Muscle layer of duodenum (tissue), 2 donors: ENCODE measurements around the gene TSPEAR.

Experiments used
- H3K27ac ChIP-seq: one replicate; pipeline ENCODE4 v1.7.0; 2013; ENCODE audit warnings: mild to moderate bottlenecking, low read length
- H3K27me3 ChIP-seq: one replicate; pipeline ENCODE4 v1.7.0; 2013; ENCODE audit warnings: low read depth, mild to moderate bottlenecking, control low read depth, low read length
- H3K36me3 ChIP-seq, 2 donors: one replicate each; pipeline ENCODE4 v1.7.0; 2013; ENCODE audit warnings: low read length in 2 of 2, control low read depth in 1 of 2, mild to moderate bottlenecking in 1 of 2; ENCODE audit not compliant: insufficient read depth in 2 of 2, control insufficient read depth in 1 of 2
- H3K4me1 ChIP-seq, 2 donors: one replicate each; pipeline ENCODE4 v1.7.0; 2013; ENCODE audit warnings: low read length in 2 of 2, mild to moderate bottlenecking in 2 of 2, control low read depth in 1 of 2, moderate library complexity in 1 of 2; ENCODE audit not compliant: insufficient read depth in 2 of 2, control insufficient read depth in 1 of 2
- H3K4me3 ChIP-seq, 2 donors: one replicate each; pipeline ENCODE4 v1.7.0; 2013; ENCODE audit warnings: low read length in 2 of 2, low read depth in 1 of 2, mild to moderate bottlenecking in 1 of 2
- H3K9me3 ChIP-seq, 2 donors: one replicate each; pipeline ENCODE4 v1.7.0; 2013; ENCODE audit warnings: low read length in 2 of 2, control low read depth in 1 of 2, mild to moderate bottlenecking in 1 of 2; ENCODE audit not compliant: control insufficient read depth in 1 of 2
- donor health status: healthy.

Gene TSPEAR

GRCh38 chr21:44522753-44523204 lies 188.6 kb downstream of the TSPEAR start:
- Histone ChIP-seq H3K4me3 (no peak overlapping the region), H3K9me3 (no peaks in the 10 kb centered on the region)

GRCh38 chr21:44521928-44522752 lies 189.2 kb downstream of the TSPEAR start:
- H3K27ac ChIP-seq = no peak overlapping the region
- H3K4me3 ChIP-seq = no peak overlapping the region
- no peaks in the 10 kb centered on the region for H3K4me1 ChIP-seq
- no peaks in the 10 kb centered on the region for H3K36me3 ChIP-seq
- no peaks in the 10 kb centered on the region for H3K9me3 ChIP-seq
- H3K27me3 ChIP-seq = no peaks in the 10 kb centered on the region

More at GRCh38 chr21:44522753-44523204, 188.6 kb downstream of the TSPEAR start:
- Histone ChIP-seq H3K27me3 (no peaks in the 10 kb centered on the region), H3K27ac (no peak overlapping the region), H3K36me3 (no peaks in the 10 kb centered on the region), H3K4me1 (no peaks in the 10 kb centered on the region)

- H3K27ac ChIP-seq = no peak overlapping the region
- H3K4me3 ChIP-seq = no peak overlapping the region
- no peaks in the 10 kb centered on the region for H3K4me1 ChIP-seq
- H3K9me3 ChIP-seq = no peaks in the 10 kb centered on the region
- H3K27me3 ChIP-seq = no peaks in the 10 kb centered on the region
- no peaks in the 10 kb centered on the region for H3K36me3 ChIP-seq
Measured at GRCh38 chr21:44521301-44521927, 190.0 kb downstream of the TSPEAR start.

DNA sequence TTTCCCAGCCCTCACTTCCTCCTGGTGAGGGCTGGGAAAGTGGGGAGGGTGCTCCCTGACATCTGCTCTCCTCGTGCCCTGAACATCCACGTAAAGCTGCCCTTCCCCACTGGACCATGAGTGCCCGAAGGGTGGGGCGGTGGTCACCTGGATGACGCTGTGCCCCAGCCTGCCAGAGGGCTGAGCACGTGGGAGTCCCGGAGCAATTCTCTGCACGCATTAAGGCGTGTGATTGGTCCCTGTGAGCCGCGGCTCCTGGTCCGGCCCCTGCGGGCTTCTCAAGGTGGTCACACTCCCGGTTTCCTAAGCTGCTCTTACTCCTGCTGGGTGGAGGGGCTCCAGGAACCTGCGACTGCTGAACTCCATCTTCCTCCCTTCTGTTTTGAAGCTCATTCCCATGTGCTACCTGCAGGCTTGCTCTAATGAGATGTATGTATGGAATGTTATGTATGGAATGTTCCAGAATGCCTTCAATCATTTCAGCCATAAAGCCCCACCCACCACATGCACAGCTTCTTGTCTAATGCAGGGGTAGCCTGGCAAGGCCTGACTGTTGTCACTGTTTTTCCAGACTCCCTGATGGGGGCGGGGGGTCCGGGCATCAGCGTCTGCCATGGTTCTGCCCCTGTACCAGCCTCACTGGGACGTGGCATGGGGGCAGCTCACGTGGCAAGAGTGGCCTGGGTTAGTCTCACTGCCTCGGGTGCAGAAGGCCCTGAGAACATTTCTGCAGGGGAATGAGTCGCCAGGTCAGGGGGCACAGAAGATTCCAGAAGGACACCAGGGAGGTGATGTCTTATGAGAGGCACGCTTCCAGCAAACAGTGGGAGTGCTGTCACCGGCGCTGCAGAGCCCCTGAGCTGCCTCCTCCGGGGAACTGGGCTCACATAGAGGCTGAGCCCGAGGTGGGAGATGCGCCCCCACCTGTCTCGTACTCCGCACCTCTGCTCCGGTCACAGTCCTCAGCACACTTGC lies 190.8 kb downstream of the TSPEAR start:
- Histone ChIP-seq H3K27me3 (no peaks in the 10 kb centered on the region), H3K9me3 (no peaks in the 10 kb centered on the region), H3K4me1 (no peaks in the 10 kb centered on the region), H3K27ac (no peak overlapping the region), H3K4me3 (no peak overlapping the region), H3K36me3 (no peaks in the 10 kb centered on the region)

DNA sequence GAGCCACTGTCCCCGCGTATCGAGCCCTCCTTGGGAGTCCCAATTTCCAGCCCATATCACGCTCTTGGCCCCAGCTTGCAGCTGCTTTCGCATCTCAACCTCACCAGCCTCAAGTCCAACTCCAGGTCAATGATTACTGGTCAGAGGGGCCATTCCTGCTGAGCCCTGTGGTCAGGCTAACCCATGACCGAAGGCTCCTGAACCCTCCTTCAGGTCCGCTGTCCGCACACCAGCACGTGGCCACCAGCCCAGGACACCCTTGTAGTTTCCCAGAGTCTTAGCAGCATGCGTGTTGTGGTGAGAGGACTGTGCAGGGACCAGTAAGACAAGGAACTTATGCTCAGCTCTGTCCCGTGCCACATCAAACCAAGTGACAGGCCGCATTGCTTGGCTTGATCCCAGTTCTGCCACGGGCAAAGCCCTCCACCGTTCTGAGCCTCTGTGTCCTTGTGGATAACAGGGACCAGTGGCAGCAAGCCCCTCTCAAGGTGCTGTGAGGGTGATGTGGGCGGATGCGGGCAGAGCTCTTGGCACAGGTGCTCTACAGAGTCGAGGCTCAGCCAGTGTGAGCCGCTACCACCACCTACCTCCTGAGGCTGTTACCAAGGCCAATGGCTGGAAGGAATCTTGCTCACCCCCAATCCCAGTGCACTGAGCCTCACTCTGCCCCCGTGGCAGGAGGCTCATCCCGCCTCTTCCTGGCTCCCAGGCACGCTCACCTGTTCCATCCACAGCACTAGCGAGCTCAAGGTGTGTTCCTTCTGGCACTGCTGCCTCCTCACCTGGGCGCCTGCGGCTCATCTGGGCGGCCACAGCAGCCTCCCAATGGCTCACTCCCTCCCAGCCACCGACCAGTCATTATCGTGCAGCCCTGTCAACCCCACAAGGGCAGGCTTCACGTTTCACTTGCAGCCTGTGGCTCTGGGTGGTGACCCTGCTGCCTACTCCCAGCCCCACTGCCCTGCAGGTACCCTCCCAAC lies 191.7 kb downstream of the TSPEAR start:
- no peak overlapping the region for H3K27ac ChIP-seq
- no peaks in the 10 kb centered on the region for H3K27me3 ChIP-seq
- H3K4me1 ChIP-seq = no peaks in the 10 kb centered on the region
- H3K4me3 ChIP-seq = no peak overlapping the region
- no peaks in the 10 kb centered on the region for H3K36me3 ChIP-seq
- no peaks in the 10 kb centered on the region for H3K9me3 ChIP-seq

DNA sequence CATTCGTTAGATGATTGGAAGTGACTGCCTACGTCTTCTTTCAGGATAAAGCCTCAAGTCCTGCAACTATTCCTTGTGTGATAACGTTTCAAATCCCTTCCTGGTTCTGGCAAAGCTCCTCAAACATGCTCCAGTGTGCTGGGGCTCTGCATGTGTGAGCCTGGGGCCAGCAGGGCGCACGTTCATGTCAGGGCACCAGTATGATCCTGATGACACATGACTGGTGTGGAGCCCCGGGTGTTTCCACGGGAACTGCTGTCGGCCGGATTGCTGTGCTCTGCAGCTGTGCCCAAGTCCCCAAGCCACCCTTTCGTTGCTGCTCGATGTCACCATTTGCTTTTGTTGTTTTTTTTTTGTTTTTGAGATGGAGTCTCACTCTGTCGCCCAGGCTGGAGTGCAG lies 192.7 kb downstream of the TSPEAR start:
- Histone ChIP-seq H3K27ac (no peak overlapping the region), H3K4me3 (no peak overlapping the region), H3K27me3 (no peaks in the 10 kb centered on the region), H3K36me3 (no peaks in the 10 kb centered on the region), H3K9me3 (no peaks in the 10 kb centered on the region), H3K4me1 (no peaks in the 10 kb centered on the region)

GRCh38 chr21:44517175-44517899 lies 194.0 kb downstream of the TSPEAR start:
- no peaks in the 10 kb centered on the region for H3K27me3 ChIP-seq
- H3K4me3 ChIP-seq = no peak overlapping the region
- H3K4me1 ChIP-seq = no peaks in the 10 kb centered on the region

GRCh38 chr21:44516828-44517174 lies 194.6 kb downstream of the TSPEAR start:
- no peak overlapping the region for H3K27ac ChIP-seq
- no peaks in the 10 kb centered on the region for H3K27me3 ChIP-seq
- H3K36me3 ChIP-seq = no peaks in the 10 kb centered on the region
- no peaks in the 10 kb centered on the region for H3K4me1 ChIP-seq
- no peak overlapping the region for H3K4me3 ChIP-seq
- no peaks in the 10 kb centered on the region for H3K9me3 ChIP-seq

More at GRCh38 chr21:44517175-44517899, 194.0 kb downstream of the TSPEAR start:
- Histone ChIP-seq H3K9me3 (no peaks in the 10 kb centered on the region), H3K36me3 (no peaks in the 10 kb centered on the region), H3K27ac (no peak overlapping the region)

DNA sequence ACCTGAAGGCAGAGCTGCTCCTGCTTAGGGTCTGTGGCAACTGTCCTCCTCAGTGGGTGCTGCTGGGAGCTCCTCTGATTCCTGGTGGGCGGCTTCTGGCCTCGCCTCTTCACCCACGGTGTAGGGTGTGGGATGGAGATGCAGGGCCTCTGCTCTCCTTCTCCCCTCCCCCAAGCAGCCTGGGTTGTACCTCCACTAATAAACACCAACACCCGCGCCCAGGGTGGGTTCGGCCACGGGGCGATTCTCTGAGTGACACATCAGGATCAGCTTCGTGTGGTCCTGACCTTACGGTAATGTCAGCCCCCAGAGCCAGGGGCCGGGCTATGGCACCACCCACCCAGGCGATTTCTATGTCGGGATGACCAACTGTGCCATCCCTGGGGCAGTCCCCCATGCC lies 195.0 kb downstream of the TSPEAR start:
- no peak overlapping the region for H3K4me3 ChIP-seq
- H3K9me3 ChIP-seq = no peaks in the 10 kb centered on the region
- H3K27ac ChIP-seq = no peak overlapping the region
- H3K4me1 ChIP-seq = no peaks in the 10 kb centered on the region
- no peaks in the 10 kb centered on the region for H3K36me3 ChIP-seq
- H3K27me3 ChIP-seq = no peaks in the 10 kb centered on the region
